Stimulated activated CD8-positive, alpha-beta memory T cell treated with anti-CD3 and anti-CD28 coated beads, Interleukin-4, amount 100 ng/mL, for 1 hour (primary cell): ENCODE results near the gene C11orf21.

Experiments
- DNase-seq, 2 donors: peaks; one replicate each; pipeline ENCODE4 v3.0.0-alpha.2; 2020; ENCODE audit warnings: low read depth in 2 of 2, low spot score in 1 of 2

Gene C11orf21

GRCh38 chr11:2309251-2310072 is 7.7 kb upstream of the C11orf21 start:
- no peak for DNase-seq

- DNase-seq = no peak
Observed at GRCh38 chr11:2308713-2309112, 7.0 kb upstream of the C11orf21 start.

GRCh38 chr11:2307501-2308331 is 6.0 kb upstream of the C11orf21 start:
- DNase-seq = no peak

GRCh38 chr11:2306877-2307500 is 5.3 kb upstream of the C11orf21 start:
- DNase-seq = no peak

GRCh38 chr11:2306452-2306823 is 4.7 kb upstream of the C11orf21 start:
- no peak for DNase-seq

- no peak for DNase-seq
Observed at GRCh38 chr11:2305788-2306451, 4.2 kb upstream of the C11orf21 start.

GRCh38 chr11:2305140-2305778 is 3.5 kb upstream of the C11orf21 start:
- DNase-seq = peak; percentile 74 to 78

- no peak for DNase-seq
Observed at GRCh38 chr11:2304506-2305139, 2.9 kb upstream of the C11orf21 start.

GRCh38 chr11:2303627-2304505 is 2.1 kb upstream of the C11orf21 start:
- no peak for DNase-seq

- no peak for DNase-seq
Observed at GRCh38 chr11:2302896-2303626, 1.3 kb upstream of the C11orf21 start.

GRCh38 chr11:2302306-2302895 is 683 bp upstream of the C11orf21 start:
- no peak for DNase-seq

- no peak for DNase-seq
Observed at GRCh38 chr11:2300936-2301630, 635 bp downstream of the C11orf21 start.

- DNase-seq = no peak
Observed at GRCh38 chr11:2300290-2300935, 1.3 kb downstream of the C11orf21 start.

- no peak for DNase-seq
Observed at GRCh38 chr11:2299773-2300172, 1.9 kb downstream of the C11orf21 start.

GRCh38 chr11:2298795-2299761 is 2.6 kb downstream of the C11orf21 start:
- no peak for DNase-seq
